HG03571 (cell line): ENCODE data around the gene SOX15.
"Not testable (repeated sequence)": the region's sequence is repeated elsewhere in the genome, so short reads cannot be mapped to it uniquely, and the experiment has no call there.

Experiments
- ATAC-seq: cut with Tn5 transposase; IDR thresholded peaks from one replicate; pipeline ENCODE4 v1.9.1; 2021; ENCODE audit not compliant: unreplicated experiment

Gene SOX15

GRCh38 chr17:7611635-7612293, 21.9 kb upstream of the SOX15 start:
- no peak for ATAC-seq

- ATAC-seq, result no peak
These were observed 20.7 kb upstream of the SOX15 start for GRCh38 chr17:7610641-7611040.

GRCh38 chr17:7606280-7606679, 16.4 kb upstream of the SOX15 start:
- ATAC-seq, result no peak

DNA sequence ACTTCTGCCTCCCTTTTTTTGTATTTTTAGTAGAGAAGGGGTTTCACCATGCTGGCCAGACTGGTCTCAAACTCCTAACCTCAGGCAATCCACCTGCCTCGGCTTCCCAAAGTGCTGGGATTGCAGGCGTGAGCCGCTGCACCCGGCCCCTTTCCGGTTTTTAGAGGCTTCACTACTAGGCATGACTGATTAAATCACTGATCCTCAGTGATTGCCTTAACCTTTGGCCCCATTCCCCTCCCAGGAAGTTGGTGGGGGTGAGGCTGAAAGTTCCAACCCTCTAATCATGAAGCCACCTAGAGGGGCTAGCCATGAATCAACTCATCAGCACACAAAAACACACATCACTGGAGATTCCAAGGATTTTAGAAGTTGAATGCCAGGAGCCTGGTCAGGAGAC, 7.7 kb upstream of the SOX15 start:
- not testable (repeated sequence) for ATAC-seq

DNA sequence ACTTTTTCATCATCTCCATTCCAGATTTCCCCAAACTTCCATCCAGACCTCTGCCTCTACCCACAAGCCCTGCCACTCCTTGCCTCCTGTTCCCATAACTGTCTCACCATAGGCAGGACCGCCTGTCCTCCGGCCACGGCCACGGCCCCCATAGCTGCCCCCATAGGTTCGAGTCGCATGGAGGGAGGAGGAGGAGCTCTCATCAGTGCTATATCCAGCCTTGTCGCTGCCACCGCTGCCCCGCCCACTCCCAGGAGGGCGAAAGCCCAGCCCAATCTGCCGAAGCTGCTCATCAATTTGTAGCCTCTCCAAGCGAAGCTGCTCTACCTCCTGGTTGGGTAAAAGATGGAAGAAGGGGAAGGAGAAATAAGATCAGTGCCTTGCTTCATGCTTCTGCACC, 3.4 kb upstream of the SOX15 start:
- ATAC-seq, result no peak

- no peak for ATAC-seq
These were observed 2.6 kb upstream of the SOX15 start for GRCh38 chr17:7592422-7593021.

DNA sequence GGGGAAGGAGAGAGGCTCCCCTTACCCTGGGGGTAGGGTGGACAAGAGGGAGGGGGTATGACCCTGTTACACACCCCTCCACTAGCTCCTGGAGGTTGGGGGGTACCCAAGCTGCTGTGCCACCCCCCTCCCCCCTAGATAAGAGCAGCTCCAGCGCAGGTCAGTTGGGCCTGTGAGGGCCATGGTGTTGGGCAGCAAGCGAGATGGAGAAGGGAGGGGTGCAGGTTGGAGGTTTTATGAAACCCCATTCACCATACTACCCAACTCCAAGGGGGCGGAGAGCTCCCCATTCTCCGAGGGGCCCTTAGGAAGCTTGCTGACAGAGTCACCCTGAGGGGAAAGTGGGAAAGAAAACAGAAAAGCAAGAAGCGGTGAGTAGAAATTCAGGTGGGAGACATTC, 1.7 kb upstream of the SOX15 start:
- ATAC-seq, result no peak

- no peak for ATAC-seq
These were observed 849 bp upstream of the SOX15 start for GRCh38 chr17:7590743-7591142.

- ATAC-seq, result no peak
These were observed 558 bp downstream of the SOX15 start for GRCh38 chr17:7589204-7589868.

DNA sequence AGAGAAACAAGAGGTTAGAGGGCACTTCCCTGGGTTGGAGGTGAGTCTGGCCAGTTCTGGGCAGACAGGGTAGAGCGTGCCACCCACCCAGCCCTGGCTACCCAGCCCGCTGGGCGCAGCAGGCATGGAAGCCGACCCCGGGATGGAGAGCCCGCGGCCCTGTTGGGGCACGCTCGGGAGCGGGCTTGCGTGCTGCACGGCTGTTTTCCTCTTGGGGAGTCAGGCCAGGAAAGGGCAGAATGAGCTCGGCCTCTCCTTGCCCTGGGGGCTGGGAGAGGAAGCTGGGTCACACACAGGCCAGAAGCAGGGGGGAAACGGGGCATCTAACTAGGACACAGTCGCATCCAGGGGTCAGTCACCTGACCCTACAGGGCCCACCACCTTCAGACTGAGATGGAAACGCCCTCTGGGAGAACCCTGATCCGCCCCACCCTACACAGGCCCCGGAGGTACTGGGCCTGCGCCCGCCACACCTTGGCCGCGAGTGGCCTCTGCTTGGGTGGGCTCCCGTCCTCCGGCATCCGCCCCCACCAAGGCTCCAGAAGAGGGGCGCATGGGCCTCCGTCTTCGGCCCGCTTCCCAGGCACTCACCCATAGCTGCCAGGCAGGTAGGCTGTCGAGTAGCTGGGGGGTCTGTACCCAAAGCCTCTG, 1.2 kb downstream of the SOX15 start:
- no peak for ATAC-seq

GRCh38 chr17:7587420-7588151, 2.3 kb downstream of the SOX15 start:
- ATAC-seq, result no peak

DNA sequence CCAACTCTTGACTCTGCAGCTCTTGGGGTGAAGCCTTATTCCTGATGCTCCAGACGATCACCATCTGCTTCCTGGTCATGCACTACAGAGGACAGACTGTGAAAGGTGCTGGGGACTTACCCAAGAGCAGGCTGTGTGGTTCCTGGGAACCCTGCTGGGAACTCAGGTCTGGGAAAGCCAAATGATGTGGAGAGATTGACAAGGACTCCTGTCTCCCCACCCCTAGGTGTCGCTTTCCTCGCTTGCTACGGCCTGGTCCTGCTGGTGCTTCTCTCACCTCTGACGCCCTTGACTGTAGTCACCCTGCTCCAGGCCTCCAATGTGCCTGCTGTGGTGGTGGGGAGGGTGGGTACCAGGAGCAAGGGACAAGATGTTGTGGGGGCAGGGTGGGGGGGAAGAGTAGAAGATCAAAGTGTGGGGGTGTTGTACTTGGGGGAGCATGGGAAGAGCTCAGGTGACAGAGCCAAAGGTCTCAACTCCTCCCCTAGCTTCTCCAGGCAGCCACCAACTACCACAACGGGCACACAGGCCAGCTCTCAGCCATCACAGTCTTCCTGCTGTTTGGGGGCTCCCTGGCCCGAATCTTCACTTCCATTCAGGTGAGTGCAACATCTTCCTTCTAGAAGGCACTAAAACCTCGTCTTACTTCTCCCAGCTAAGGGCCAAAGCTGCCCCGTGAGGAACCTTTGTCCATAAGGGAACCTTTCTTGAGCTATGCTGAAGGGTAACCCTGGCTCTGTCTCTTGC, 3.0 kb downstream of the SOX15 start:
- no peak for ATAC-seq

- peak; percentile 48 for ATAC-seq
These were observed 6.4 kb downstream of the SOX15 start, which contains the start of gene MPDU1 for GRCh38 chr17:7583253-7584109. MPDU1 (plus strand) TSS chr17:7583852; CDS start chr17:7583863, 11 bp downstream.

- ATAC-seq, result no peak
These were observed 7.3 kb downstream of the SOX15 start for GRCh38 chr17:7582396-7583252.

DNA sequence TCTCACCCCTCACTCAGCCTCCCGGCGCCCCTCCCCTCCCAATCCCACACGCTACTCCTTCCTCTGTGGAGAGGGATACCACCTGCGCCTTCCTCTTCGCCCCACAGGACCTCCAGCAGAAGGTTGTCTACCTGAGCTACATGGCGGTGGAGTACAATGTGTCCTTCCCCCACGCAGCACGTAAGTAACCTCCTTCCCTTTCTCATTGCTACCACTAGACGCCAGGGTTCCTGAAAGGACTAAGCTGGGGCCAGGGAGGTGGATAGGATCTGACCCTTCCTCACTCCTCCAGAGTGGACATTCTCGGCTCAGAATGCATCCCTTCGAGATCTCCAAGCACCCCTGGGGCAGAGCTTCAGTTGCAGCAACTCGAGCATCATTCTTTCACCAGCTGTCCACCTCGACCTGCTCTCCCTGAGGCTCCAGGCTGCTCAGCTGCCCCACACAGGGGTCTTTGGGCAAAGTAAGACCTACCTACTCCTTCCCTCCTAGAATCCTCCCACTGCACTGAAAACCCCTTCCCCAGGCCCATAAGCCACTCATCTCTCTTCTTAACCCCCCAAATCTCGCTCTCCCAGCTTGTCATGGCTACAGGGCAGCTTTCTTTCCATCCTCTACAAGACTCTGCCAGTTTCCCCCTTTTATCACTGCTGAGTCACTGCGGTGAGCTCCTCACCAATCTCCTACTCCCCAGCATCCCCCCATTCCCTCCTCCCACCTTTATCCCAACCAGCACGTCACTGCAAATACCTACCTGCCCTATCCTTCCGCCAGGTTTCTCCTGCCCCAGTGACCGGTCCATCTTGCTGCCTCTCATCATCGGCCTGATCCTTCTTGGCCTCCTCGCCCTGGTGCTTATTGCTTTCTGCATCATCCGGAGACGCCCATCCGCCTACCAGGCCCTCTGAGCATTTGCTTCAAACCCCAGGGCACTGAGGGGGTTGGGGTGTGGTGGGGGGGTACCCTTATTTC, 9.0 kb downstream of the SOX15 start:
- ATAC-seq, result no peak

- ATAC-seq, result no peak
These were observed 9.9 kb downstream of the SOX15 start for GRCh38 chr17:7579834-7580603.
